ENCODE results near the gene PLEKHM3.
"Not testable (repeated sequence)": the region's sequence is repeated elsewhere in the genome, so short reads cannot be mapped to it uniquely, and the experiment has no call there.

The PLEKHM3 gene

DNA sequence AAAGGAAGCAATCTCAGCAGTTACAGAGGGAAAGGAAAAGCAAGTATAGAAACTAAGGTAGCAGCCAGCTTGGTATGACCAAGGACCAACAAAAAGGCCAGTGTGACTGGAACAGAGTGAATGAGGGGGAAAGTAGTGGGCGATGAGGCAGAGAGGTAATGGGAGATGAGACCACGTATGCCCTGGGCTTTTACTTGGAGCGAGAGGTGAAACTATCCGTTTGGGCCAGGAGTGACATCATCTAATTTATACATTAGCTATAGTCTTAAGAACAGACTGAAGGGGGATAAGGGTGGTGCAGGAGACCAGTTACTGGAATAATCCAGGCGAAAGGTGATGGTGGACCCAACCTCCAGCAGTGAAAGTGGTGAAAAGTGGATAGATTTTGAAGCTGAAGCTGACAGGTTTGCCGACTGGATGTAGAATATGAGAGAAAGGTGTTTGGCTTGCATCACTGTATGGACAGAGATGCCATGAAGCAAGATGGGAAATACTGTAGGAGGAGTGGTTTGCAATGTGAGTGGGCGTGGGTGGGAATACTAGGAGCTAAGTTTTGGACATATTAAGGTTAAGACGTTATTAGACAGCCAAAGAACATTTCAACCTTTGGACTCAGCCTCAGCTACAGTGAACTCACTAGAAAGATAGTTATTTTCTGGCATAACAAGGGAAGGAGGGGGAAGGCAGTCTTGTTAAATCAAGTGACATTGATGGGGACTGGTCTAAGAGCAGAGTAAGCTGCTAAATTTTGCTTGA lies 106.0 kb downstream of the PLEKHM3 start:
- Mint-ChIP-seq H3K4me1 (ENCODE audit: low read depth) (no peaks in the 10 kb centered on the region), H3K9me3 (no peaks in the 10 kb centered on the region), H3K4me3 (no peak overlapping the region), H3K27ac (no peak overlapping the region), H3K36me3 (ENCODE audit: low read depth) (no peaks in the 10 kb centered on the region), H3K27me3 (ENCODE audit: low read depth) (no peaks in the 10 kb centered on the region)

GRCh38 chr2:207914716-207915115 lies 110.6 kb downstream of the PLEKHM3 start:
- no peaks in the 10 kb centered on the region for H3K36me3 Mint-ChIP-seq (ENCODE audit: low read depth)
- H3K27me3 Mint-ChIP-seq (ENCODE audit: low read depth), result no peaks in the 10 kb centered on the region
- no peaks in the 10 kb centered on the region for H3K9me3 Mint-ChIP-seq
- H3K4me3 Mint-ChIP-seq, result no peak overlapping the region
- H3K27ac Mint-ChIP-seq, result no peak overlapping the region
- H3K4me1 Mint-ChIP-seq (ENCODE audit: low read depth), result no peaks in the 10 kb centered on the region

DNA sequence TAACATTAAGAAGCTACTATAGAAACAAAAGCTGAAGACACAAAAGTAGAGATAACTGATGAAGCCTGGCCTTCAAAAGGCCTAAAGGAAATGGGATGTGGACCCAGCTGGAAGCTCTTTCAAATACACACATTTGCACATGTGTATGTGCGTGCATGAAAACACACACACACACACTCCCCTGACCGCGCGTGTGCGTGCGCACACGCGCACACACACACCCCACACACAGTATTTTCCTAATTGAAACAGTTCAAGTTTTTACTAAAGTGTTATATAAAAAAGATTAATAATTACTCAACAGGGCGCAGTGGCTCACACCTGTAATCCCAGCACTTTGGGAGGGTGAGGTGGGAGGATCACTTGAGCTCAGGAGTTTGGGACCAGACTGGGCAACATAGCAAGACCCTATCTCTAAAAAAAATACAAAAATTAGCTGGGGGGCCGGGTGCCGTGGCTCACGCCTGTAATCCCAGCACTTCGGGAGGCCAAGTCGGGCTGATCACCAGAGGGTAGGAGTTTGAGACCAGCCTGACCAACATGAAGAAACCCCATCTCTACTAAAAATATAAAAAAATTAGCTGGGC lies 111.5 kb downstream of the PLEKHM3 start:
- no peak overlapping the region for H3K27ac Mint-ChIP-seq
- H3K27me3 Mint-ChIP-seq (ENCODE audit: low read depth), result no peaks in the 10 kb centered on the region
- no peaks in the 10 kb centered on the region for H3K9me3 Mint-ChIP-seq
- H3K4me3 Mint-ChIP-seq, result no peak overlapping the region
- H3K4me1 Mint-ChIP-seq (ENCODE audit: low read depth), result no peaks in the 10 kb centered on the region
- no peaks in the 10 kb centered on the region for H3K36me3 Mint-ChIP-seq (ENCODE audit: low read depth)

GRCh38 chr2:207911856-207912255 lies 113.5 kb downstream of the PLEKHM3 start:
- H3K36me3 Mint-ChIP-seq (ENCODE audit: low read depth), result no peaks in the 10 kb centered on the region
- no peak overlapping the region for H3K27ac Mint-ChIP-seq
- H3K4me1 Mint-ChIP-seq (ENCODE audit: low read depth), result no peaks in the 10 kb centered on the region
- no peaks in the 10 kb centered on the region for H3K9me3 Mint-ChIP-seq
- no peaks in the 10 kb centered on the region for H3K27me3 Mint-ChIP-seq (ENCODE audit: low read depth)
- H3K4me3 Mint-ChIP-seq, result no peak overlapping the region

- Mint-ChIP-seq H3K4me3 (no peak overlapping the region), H3K27ac (no peak overlapping the region), H3K4me1 (ENCODE audit: low read depth) (no peaks in the 10 kb centered on the region), H3K36me3 (ENCODE audit: low read depth) (no peaks in the 10 kb centered on the region), H3K9me3 (no peaks in the 10 kb centered on the region), H3K27me3 (ENCODE audit: low read depth) (no peaks in the 10 kb centered on the region)
Observed at GRCh38 chr2:207911215-207911614, 114.1 kb downstream of the PLEKHM3 start.

DNA sequence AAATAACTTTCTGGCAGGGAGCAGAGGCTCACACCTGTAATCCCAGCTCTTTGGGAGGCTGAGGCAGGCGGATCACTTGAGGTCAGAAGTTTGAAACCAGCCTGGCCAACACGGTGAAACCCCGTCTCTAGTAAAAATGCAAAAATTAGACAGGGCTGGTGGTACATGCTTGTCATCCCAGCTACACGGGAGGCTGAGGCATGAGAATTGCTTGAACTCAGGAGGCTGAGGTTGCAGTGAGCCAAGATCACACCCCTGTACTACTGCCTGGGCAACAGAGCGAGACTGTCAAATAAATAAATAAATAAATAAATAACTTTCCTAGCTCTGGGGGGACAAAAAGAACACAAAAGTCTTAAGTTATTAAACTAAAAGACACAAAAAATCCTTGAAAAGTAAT lies 118.8 kb downstream of the PLEKHM3 start:
- not testable (repeated sequence) for H3K4me3 Mint-ChIP-seq; H3K27me3 Mint-ChIP-seq (ENCODE audit: low read depth); H3K9me3 Mint-ChIP-seq; H3K4me1 Mint-ChIP-seq (ENCODE audit: low read depth); H3K27ac Mint-ChIP-seq; H3K36me3 Mint-ChIP-seq (ENCODE audit: low read depth)

DNA sequence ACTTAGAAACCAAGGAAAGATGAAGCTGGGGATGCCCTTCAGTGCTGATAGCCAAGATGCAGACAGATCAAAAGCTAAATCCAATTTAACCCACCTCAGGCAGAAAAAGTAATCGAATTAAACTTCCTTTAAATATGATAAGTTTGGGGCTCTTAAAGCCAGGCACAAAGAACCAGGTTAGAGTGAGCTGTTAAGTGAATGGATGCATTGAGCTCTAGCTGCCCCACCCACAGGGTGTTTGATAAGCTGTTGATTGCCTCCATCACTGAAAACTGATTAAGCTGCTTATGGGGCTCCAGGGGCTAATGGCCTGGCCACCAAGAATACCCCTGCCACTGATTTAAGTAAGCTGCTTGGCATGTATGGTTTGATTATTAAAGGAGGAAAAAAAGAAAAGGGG lies 119.8 kb downstream of the PLEKHM3 start:
- no peak overlapping the region for H3K27ac Mint-ChIP-seq
- H3K36me3 Mint-ChIP-seq (ENCODE audit: low read depth), result no peaks in the 10 kb centered on the region
- H3K4me1 Mint-ChIP-seq (ENCODE audit: low read depth), result no peaks in the 10 kb centered on the region
- H3K27me3 Mint-ChIP-seq (ENCODE audit: low read depth), result no peaks in the 10 kb centered on the region
- no peak overlapping the region for H3K4me3 Mint-ChIP-seq
- no peaks in the 10 kb centered on the region for H3K9me3 Mint-ChIP-seq

GRCh38 chr2:207903236-207903635 lies 122.1 kb downstream of the PLEKHM3 start:
- H3K27ac Mint-ChIP-seq, result no peak overlapping the region
- H3K9me3 Mint-ChIP-seq, result no peaks in the 10 kb centered on the region
- no peak overlapping the region for H3K4me3 Mint-ChIP-seq
- no peaks in the 10 kb centered on the region for H3K4me1 Mint-ChIP-seq (ENCODE audit: low read depth)
- H3K27me3 Mint-ChIP-seq (ENCODE audit: low read depth), result no peaks in the 10 kb centered on the region
- no peaks in the 10 kb centered on the region for H3K36me3 Mint-ChIP-seq (ENCODE audit: low read depth)

DNA sequence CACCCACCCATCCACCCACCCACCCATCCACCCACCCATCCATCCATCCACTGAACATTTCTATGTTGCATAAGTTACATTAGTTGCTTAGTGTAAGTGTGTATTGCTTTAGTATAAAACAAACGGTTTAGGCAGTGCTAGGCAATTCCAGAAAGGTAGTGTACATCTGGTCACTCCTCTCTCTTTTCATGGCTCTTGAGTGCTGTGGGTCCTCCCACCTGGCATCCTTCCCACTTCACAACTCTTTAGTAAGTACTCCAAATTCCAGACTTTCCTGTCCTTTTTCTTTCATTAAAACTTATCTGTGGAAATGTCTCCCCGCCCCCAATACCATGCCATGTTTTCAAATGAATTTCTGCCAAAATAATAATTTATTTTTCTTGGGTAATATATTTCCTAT lies 122.5 kb downstream of the PLEKHM3 start:
- Mint-ChIP-seq H3K27me3 (ENCODE audit: low read depth) (no peaks in the 10 kb centered on the region), H3K27ac (no peak overlapping the region), H3K36me3 (ENCODE audit: low read depth) (no peaks in the 10 kb centered on the region), H3K9me3 (no peaks in the 10 kb centered on the region), H3K4me1 (ENCODE audit: low read depth) (no peaks in the 10 kb centered on the region), H3K4me3 (no peak overlapping the region)

DNA sequence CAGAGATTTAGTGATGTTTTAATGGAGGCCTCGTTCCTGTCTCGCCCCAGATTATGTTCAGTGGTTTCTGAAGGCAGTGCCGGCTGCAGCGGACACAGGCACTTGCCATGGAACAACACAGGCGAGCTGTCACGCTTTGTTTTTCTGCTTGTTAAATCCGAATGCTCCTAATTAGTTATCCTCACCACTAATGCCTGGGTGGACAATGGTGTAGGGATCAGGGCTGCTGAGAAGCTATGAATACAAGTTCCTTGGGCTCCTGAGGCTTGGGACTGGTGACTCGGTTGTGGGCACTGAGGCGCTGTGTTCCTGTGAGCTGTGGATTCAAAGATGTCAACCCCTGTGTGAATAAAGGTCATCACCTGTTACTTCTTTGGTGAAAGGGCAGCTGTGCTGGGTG lies 123.5 kb downstream of the PLEKHM3 start:
- no peaks in the 10 kb centered on the region for H3K27me3 Mint-ChIP-seq (ENCODE audit: low read depth)
- no peaks in the 10 kb centered on the region for H3K9me3 Mint-ChIP-seq
- H3K36me3 Mint-ChIP-seq (ENCODE audit: low read depth), result no peaks in the 10 kb centered on the region
- no peak overlapping the region for H3K4me3 Mint-ChIP-seq
- H3K4me1 Mint-ChIP-seq (ENCODE audit: low read depth), result no peaks in the 10 kb centered on the region
- no peak overlapping the region for H3K27ac Mint-ChIP-seq

DNA sequence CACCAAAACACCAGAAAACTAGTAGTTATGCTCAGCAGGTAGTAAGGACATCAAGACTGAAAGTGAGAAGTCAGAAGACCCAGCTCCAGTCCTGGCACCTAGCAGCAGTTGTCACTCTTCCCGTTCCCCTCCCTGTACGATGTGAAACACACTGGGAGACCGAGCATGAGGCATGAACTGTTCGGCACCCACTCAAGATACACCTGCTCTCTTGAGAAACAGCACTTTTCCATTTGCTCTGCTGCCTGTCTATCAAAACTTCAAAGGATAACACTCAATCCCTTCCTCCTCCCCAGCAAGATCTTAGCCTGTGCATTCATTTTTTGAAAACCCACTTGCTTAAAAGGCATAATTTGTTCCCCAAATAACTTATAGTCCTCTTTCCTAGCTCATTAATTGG lies 123.9 kb downstream of the PLEKHM3 start:
- Mint-ChIP-seq H3K27me3 (ENCODE audit: low read depth) (no peaks in the 10 kb centered on the region), H3K4me1 (ENCODE audit: low read depth) (no peaks in the 10 kb centered on the region), H3K4me3 (no peak overlapping the region), H3K36me3 (ENCODE audit: low read depth) (no peaks in the 10 kb centered on the region), H3K27ac (no peak overlapping the region), H3K9me3 (no peaks in the 10 kb centered on the region)

GRCh38 chr2:207898354-207898695 lies 127.0 kb downstream of the PLEKHM3 start:
- Mint-ChIP-seq H3K36me3 (ENCODE audit: low read depth) (no peaks in the 10 kb centered on the region), H3K9me3 (no peaks in the 10 kb centered on the region), H3K27me3 (ENCODE audit: low read depth) (no peaks in the 10 kb centered on the region), H3K27ac (no peak overlapping the region), H3K4me1 (ENCODE audit: low read depth) (no peaks in the 10 kb centered on the region), H3K4me3 (no peak overlapping the region)

DNA sequence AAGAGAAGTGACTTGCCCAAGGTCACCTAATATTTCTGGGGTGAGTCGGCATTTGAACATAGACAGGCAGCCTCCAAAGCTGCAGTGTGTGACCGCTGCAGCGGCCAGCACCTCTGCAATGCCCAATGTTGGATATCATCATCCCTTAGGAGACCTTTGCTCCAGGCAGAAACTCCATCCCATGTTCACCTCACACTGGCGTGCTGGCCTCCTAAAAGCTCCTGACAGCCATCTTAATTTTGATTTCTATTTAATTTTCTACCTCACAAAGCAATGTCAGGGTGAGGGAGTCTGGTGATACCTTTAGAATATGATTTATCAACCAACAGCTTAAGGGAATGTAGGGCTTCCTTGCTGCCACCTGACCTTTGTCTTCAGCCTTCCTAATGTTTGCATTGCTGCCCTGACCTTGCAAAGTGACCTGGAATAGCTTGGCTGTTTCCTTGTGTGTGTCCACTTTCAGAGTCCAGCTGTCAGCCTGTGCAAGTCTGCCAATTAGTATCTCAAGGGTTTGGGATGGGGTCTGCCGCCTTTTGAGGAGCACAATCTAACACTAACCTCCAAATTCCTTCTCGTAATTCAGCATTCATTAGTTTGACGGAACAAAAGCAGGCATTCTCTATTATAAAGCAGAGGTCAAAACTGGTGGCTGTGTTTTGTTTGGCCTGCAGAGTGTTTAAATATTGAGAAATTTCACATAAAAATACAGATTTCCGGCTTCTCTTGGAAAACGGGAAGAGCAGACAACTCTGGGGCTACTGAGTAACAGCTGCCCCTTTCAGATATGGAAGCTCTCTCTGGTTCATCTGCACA lies 127.6 kb downstream of the PLEKHM3 start:
- Mint-ChIP-seq H3K36me3 (ENCODE audit: low read depth) (no peaks in the 10 kb centered on the region), H3K9me3 (no peaks in the 10 kb centered on the region), H3K4me1 (ENCODE audit: low read depth) (no peaks in the 10 kb centered on the region), H3K4me3 (no peak overlapping the region), H3K27ac (no peak overlapping the region), H3K27me3 (ENCODE audit: low read depth) (no peaks in the 10 kb centered on the region)

DNA sequence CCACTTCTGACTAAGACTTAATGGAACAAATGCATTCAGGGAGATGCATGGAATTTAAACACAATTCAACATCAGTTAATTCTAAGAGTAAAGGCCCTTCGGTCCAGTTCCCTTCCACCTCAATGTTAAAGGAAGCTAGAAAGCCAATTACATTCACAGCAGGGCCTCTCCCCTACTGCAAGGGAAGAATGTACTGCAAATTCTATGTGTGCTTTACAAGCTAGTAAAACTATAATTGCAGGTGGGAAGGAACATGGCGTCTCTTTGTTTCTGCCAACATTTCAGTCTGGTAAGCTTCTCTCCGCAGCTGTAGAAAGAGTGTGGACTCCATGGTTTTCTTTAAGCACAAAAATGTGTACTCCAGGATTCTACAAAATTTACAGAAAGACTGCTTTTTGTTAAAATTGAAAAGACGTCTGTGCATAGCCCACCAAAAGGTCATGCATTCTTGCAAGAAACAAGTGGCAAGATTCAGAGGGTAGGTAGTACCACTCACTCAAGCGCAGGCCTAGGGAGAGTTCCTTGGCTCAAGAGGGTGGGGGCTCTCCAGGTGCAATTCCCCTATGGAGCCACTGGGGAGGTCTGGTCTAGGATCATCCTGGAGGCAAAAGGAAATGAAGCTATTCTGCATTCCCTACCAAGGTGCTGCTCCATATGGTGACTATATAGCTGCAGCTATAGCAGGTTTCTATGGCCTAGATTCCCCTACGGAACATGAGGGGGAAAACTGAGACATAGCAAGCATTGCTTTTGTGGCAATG lies 128.6 kb downstream of the PLEKHM3 start:
- Mint-ChIP-seq H3K27me3 (ENCODE audit: low read depth) (no peaks in the 10 kb centered on the region), H3K4me3 (no peak overlapping the region), H3K27ac (no peak overlapping the region), H3K4me1 (ENCODE audit: low read depth) (no peaks in the 10 kb centered on the region), H3K36me3 (ENCODE audit: low read depth) (no peaks in the 10 kb centered on the region), H3K9me3 (no peaks in the 10 kb centered on the region)

Data from T-helper 1 cell treated with Interleukin-12 subunit alpha and Interleukin-12 subunit beta and Interleukin-4 antibody, amounts not matched to agents 30 μg/mL and 1 μg/mL, for 36 hours (primary cell).